ENCODE results near the gene SSTR5.

DNA sequence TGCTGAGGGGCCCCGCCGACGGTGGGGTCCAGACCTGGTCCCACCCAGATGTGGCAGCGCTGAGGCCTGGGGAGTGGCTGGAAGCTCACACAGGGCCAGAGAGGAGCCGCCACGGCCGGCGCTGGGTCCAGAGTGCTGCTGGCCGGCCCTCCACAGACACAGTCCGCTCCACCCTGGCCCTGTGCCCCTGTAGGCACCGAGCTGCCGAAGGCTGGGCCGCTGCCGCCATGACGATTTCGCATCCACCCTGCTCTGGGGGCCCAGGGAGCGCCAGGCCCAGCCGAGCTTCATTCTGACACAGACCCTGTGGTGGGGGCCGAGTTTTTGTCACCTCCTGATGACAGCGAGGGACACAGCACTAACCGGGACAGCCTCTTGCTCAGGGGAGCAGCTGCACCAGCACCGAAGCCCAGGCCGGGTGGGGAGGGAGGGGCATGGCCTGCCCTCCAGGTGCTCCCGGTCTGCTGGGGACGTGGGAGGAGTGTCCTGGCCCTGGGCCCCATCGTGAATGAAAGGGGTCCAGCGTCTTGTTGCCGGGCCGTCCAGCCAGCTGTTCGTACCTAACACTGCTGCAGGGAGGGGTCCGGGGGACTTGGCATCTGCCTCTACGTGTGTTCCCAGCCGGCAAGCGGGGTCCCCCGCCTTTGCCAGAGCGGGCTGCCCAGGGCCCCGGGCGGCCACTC, 27.1 kb upstream of the SSTR5 start:
- TF ChIP-seq POLR2A (IDR thresholded peaks at IDR 0.05; ENCODE audit: low read length): no peak
- no peak for TF ChIP-seq GATA1 (IDR thresholded peaks at IDR 0.05; ENCODE audit: low read depth, low read length)

Measured in erythroblast (primary cell).